Mesenchymal stem cell (in vitro differentiated cells and primary cell): ENCODE results near the gene QRFPR. TPM values are rescaled to one million over a fixed set of nuclear protein-coding genes. Genes with fewer than 3 reads are reported as not detected.

ENCODE experiments used
- DNase-seq: peaks from one replicate; pipeline ENCODE4 v3.0.0-alpha.2; 2013
- H2AFZ ChIP-seq: one replicate; pipeline ENCODE4 v1.6.1; 2013; ENCODE audit warnings: low read depth, mild to moderate bottlenecking, control low read depth, inconsistent platforms, low read length, moderate library complexity
- H2AK5ac ChIP-seq: 2 replicates; pipeline ENCODE4 v1.6.1; 2013; ENCODE audit warnings: low read length, moderate library complexity, mild to moderate bottlenecking, inconsistent platforms; ENCODE audit not compliant: severe bottlenecking
- H2BK120ac ChIP-seq: one replicate; pipeline ENCODE4 v1.6.1; 2013; ENCODE audit warnings: low read depth, mild to moderate bottlenecking, inconsistent platforms, low read length, moderate library complexity
- H2BK12ac ChIP-seq, 2 experiments: one replicate each; pipeline ENCODE4 v1.6.1; 2013; ENCODE audit warnings: inconsistent platforms in 2 of 2, low read length in 2 of 2, mild to moderate bottlenecking in 2 of 2, moderate library complexity in 2 of 2, control low read depth in 1 of 2
- H2BK15ac ChIP-seq: one replicate; pipeline ENCODE4 v1.6.1; 2013; ENCODE audit warnings: mild to moderate bottlenecking, low read depth, inconsistent platforms; ENCODE audit not compliant: poor library complexity, severe bottlenecking
- H2BK5ac ChIP-seq: 2 replicates; pipeline ENCODE4 v1.6.1; 2013; ENCODE audit warnings: low read depth, mild to moderate bottlenecking, low read length, control low read depth, inconsistent platforms; ENCODE audit not compliant: poor library complexity, severe bottlenecking
- H3K14ac ChIP-seq, 2 experiments: one replicate each; pipeline ENCODE4 v1.6.1; 2013; ENCODE audit warnings: inconsistent platforms in 2 of 2, low read length in 2 of 2, control low read depth in 1 of 2, mild to moderate bottlenecking in 1 of 2, moderate library complexity in 1 of 2
- H3K18ac ChIP-seq, 2 experiments: one replicate each; pipeline ENCODE4 v1.6.1; 2013; ENCODE audit warnings: inconsistent platforms in 2 of 2, low read length in 2 of 2, control low read depth in 1 of 2, low read depth in 1 of 2, mild to moderate bottlenecking in 1 of 2
- H3K23ac ChIP-seq, 2 experiments: one replicate each; pipeline ENCODE4 v1.6.1; 2013; ENCODE audit warnings: inconsistent platforms in 2 of 2, low read length in 2 of 2, mild to moderate bottlenecking in 2 of 2, moderate library complexity in 2 of 2, control low read depth in 1 of 2
- H3K27ac ChIP-seq: 2 replicates; pipeline ENCODE4 v1.5.1; 2013; ENCODE audit warnings: mild to moderate bottlenecking, moderate library complexity, low read length, control low read depth, inconsistent platforms; ENCODE audit not compliant: poor library complexity, severe bottlenecking
- H3K27me3 ChIP-seq, 2 experiments: 2 replicates each; pipeline versions ENCODE4 v1.6.1 to v1.7.0; 2013; ENCODE audit warnings: low read length in 2 of 2, mild to moderate bottlenecking in 2 of 2, moderate library complexity in 2 of 2, control low read depth in 1 of 2, inconsistent platforms in 1 of 2; ENCODE audit not compliant: control insufficient read depth in 1 of 2, insufficient read depth in 1 of 2
- H3K36me3 ChIP-seq, 2 experiments: 2 replicates each; pipeline versions ENCODE4 v1.6.1 to v1.7.0; 2013; ENCODE audit warnings: low read length in 2 of 2, control low read depth in 1 of 2, inconsistent platforms in 1 of 2, low read depth in 1 of 2, mild to moderate bottlenecking in 1 of 2; ENCODE audit not compliant: insufficient read depth in 2 of 2, control insufficient read depth in 1 of 2
- H3K4ac ChIP-seq, 2 experiments: one replicate each; pipeline ENCODE4 v1.6.1; 2013; ENCODE audit warnings: inconsistent platforms in 2 of 2, low read length in 2 of 2, mild to moderate bottlenecking in 2 of 2, moderate library complexity in 2 of 2, control low read depth in 1 of 2, low read depth in 1 of 2
- H3K4me1 ChIP-seq: 2 replicates; pipeline ENCODE4 v1.6.1; 2013; ENCODE audit warnings: low read depth, low read length, control low read depth; ENCODE audit not compliant: control insufficient read depth, insufficient read depth
- H3K4me2 ChIP-seq: 2 replicates; pipeline ENCODE4 v1.6.1; 2013; ENCODE audit warnings: low read length, mild to moderate bottlenecking, inconsistent platforms; ENCODE audit not compliant: poor library complexity, severe bottlenecking
- H3K4me3 ChIP-seq, 2 experiments: 2 replicates each; pipeline versions ENCODE4 v1.5.1 to v1.7.0; 2013; ENCODE audit warnings: low read length in 2 of 2, mild to moderate bottlenecking in 2 of 2, control low read depth in 1 of 2, low read depth in 1 of 2; ENCODE audit not compliant: insufficient read depth in 1 of 2
- H3K79me1 ChIP-seq: replicated peaks from 2 replicates; pipeline ENCODE4 v1.6.1; 2013; ENCODE audit warnings: mild to moderate bottlenecking, control low read depth, low read length, inconsistent platforms; ENCODE audit not compliant: poor library complexity, severe bottlenecking
- H3K9ac ChIP-seq: 2 replicates; pipeline ENCODE4 v1.7.0; 2013; ENCODE audit warnings: mild to moderate bottlenecking, low read length, moderate library complexity
- H3K9me3 ChIP-seq: 2 replicates; pipeline ENCODE4 v1.7.0; 2013; ENCODE audit warnings: mild to moderate bottlenecking, low read length; ENCODE audit not compliant: control insufficient read depth
- H4K8ac ChIP-seq: one replicate; pipeline ENCODE4 v1.6.1; 2013; ENCODE audit warnings: inconsistent platforms, mild to moderate bottlenecking, low read length, moderate library complexity
- H4K91ac ChIP-seq: one replicate; pipeline ENCODE4 v1.6.1; 2013; ENCODE audit warnings: mild to moderate bottlenecking, low read length, inconsistent platforms
- WGBS: methylation state at CpG from one replicate; pipeline ENCODE4 v1.1.7; 2013; ENCODE audit warnings: mixed read lengths; 5-methylcytosine and 5-hydroxymethylcytosine counted together
- small RNA-seq: library from polyadenylated mRNA; stranded (forward); fragments of <200 nt; extraction: miRNeasy Mini kit (QIAGEN cat#:217004); gene quantifications from one replicate; pipeline ENCODE3, GENCODE V24; 2013; ENCODE audit warnings: low read depth

QRFPR gene

GRCh38 chr4:121278811-121279368, 101.9 kb downstream of the QRFPR start:
- Histone ChIP-seq H3K23ac (no peak overlapping the region), H3K79me1 (no peaks in the 10 kb centered on the region), H2AFZ (no peak overlapping the region), H3K14ac (no peak overlapping the region), H3K9ac (no peak overlapping the region), H3K4me3 (no peak overlapping the region), H2BK15ac (no peak overlapping the region), H2BK12ac (no peak overlapping the region), H3K4me2 (no peak overlapping the region), H3K27ac (no peak overlapping the region), H3K9me3 (no peaks in the 10 kb centered on the region), H2BK120ac (no peak overlapping the region), H2BK5ac (no peak overlapping the region), H3K18ac (no peak overlapping the region), H4K91ac (no peak overlapping the region), H4K8ac (no peak overlapping the region), H2AK5ac (no peak overlapping the region), H3K4ac (no peak overlapping the region), H3K36me3 (no peaks in the 10 kb centered on the region), H3K27me3 (peaks cover 4 to 10% of the 10 kb centered on the region in 2 experiments), H3K4me1 (no peaks in the 10 kb centered on the region)
- peak; percentile 21 for DNase-seq
- WGBS: no CpG with 5 or more reads among the region's 4 CpGs

Small RNA genes within 50 kb of the gene (small RNA-seq; reads per million reads assigned to genes)
- gene RF00019: not detected
